NCI-H187 treated with DMSO at 0.1 percent for 48 hours (cell line): ENCODE data around the gene ACTRT2.

ENCODE experiments used
- DNase-seq: peaks from one replicate; lab custom pipeline; 2025; lab: John Stamatoyannopoulos, UW

Gene ACTRT2

DNA sequence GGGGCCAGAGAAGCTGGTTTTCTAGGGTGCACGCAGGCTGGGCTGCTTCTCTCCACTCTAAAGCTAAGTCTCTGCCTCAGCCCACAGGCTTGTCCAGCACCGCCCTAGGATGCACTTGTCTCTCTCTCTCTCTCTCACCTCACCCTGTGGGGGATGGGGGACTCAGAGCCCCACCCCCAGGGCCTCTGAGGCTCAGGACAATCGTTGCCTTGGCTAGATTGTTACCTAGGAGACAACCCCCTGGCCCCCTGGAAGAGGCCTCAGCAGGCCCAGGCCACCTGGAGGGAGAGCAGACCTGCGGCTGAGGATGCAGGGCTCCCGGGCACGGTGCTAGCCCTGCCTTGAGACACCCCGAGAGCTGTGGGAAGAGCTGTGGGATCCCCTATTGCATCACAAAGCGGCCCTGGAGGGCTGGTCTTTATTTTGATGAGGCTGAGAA, at the start of gene ACTRT2:
Gene ACTRT2, plus strand, starts transcription at position 235 of the 439 bp plus-strand sequence. CDS start 220 bp downstream, outside the sequence.
- no peak for DNase-seq

- no peak for DNase-seq
Observed at GRCh38 chr1:2971609-2972008, 49.7 kb upstream of the ACTRT2 start.

GRCh38 chr1:2972011-2972878, 49.0 kb upstream of the ACTRT2 start:
- DNase-seq = no peak

DNA sequence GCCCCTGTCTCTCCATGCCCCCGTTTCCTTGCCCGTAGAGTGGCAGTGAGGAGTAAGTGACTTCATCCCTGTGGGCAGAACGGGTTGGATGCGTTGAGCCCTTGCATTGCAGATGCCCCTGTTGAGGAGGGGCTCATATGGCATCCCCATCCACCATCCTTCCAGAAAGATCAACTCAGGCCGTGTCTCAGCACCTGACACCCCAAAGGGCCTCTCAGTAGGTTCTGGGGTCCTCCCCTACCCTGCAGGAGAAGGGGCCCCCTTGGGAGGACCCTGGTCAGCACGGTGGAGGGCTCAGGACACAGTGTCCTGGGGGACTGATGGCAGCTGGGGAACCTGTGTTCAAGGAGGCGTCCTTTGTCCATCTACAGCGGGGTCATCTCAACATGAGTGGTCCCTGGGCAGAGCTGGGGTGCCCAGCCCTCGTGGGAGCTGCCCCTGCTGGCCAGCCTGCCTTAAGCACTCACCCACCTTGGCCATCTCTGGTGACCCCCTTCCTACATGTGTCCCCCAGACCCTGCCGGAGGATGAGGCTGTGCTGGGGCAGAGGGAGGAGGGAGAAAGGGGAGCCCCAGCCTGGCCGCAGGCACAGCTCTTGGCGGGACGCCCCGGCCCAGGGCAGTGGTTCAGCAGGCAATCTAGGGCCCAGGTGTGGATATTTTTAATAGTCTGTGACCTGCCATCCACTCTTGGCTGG, 48.2 kb upstream of the ACTRT2 start:
- DNase-seq = no peak

GRCh38 chr1:2973601-2974593, 47.4 kb upstream of the ACTRT2 start:
- no peak for DNase-seq

DNA sequence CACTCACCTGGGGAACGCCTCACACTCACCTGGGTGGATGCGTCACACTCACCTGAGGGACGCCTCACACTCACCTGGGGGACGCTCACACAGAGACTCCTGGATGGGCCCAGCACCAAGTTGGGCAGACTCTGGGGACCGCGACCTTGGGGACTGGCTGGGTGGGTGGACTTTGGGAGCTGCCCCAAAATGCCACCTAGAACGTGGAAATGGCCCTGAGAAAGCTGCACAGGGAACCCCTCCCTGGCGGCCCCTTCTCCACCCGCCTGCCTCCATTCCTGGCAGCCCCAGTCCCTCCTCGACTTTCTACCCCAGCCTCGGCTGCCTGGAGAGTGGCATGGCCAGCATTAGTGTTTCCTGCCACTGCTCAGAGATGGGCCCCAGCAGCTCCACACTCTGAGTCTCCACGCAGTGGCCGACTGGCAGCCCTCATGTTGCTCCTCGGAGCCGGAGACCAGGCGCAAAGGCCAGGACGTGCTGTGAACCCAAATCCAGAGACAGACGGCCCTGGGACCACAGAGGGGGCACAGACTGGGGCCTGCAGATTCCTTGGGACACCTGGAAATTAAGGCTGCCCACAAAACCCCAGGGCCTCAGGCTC, 46.5 kb upstream of the ACTRT2 start:
- DNase-seq = no peak

- no peak for DNase-seq
Observed at GRCh38 chr1:2975466-2976179, 45.6 kb upstream of the ACTRT2 start.

- DNase-seq = no peak
Observed at GRCh38 chr1:2976180-2976562, 45.1 kb upstream of the ACTRT2 start.

DNA sequence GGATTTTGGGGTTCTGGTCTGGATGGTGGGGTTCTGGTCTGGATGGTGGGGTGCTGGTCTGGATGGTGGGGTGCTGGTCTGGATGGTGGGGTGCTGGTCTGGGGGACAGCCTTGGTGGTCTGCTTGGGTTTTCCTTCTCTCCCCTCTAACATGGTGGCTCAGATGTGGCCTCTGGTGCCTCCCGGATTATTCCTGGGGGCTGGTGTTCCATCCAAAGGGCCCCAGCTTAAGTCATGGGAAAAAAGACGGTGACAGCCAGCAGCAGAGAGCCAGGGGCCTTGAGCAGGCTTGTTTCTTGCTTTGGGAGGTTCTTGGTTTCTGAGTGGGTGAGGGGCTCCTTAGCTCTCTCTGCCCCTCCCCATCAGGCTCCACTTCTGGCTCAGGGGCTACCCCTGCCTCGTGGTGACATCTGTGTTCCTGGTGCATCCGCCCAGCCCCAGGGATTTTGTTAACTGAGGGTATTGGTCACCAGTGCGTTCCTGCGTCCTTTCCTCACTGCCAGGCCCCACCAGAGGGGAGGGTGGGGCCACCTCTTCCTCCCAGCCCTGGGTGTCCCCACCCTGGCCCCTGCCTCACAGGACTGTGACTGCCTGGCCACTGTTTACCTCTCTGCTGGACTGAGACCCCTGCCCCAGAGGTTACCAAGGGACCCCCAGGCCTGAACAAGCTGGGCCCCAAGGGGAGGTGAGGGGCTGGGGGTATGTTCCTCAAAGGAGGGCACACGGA, 43.2 kb upstream of the ACTRT2 start:
- DNase-seq = no peak

GRCh38 chr1:2978691-2979190, 42.5 kb upstream of the ACTRT2 start:
- no peak for DNase-seq

GRCh38 chr1:2979191-2980072, 41.8 kb upstream of the ACTRT2 start:
- DNase-seq = no peak

DNA sequence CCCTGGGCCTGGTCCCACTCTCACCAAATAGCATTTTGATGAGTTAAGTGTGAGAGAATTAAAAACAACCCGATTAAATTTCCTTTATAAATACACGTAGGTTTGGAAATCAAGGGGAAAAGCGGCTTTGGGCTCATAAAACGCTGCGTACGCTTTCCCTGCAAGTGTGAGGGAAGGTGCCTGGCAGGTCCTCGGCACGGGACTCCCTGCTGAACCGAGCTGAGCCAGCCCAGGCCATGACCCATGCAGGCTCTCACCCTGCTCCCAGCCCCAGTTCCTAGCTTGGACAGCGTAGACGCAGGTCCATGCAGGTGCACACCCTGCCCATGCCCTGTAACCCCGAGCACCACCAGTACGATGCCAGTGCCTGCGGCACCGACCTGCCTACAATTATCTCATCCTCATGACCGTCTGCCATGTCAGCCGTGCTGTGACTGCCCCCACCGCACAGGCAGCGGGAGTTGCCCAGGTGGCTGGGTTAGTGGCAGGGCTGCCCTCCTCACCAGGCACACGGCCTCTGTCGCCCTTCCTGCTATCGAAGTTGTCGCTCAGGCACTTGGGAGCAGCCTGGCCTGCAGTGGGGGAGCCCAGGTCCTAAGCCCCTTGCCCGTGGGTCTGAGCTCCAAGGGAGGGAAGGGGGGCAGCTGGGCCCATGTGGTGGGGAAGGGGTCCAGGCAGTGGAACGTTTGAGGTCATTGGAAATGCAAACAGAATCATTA, 41.0 kb upstream of the ACTRT2 start:
- DNase-seq = no peak

DNA sequence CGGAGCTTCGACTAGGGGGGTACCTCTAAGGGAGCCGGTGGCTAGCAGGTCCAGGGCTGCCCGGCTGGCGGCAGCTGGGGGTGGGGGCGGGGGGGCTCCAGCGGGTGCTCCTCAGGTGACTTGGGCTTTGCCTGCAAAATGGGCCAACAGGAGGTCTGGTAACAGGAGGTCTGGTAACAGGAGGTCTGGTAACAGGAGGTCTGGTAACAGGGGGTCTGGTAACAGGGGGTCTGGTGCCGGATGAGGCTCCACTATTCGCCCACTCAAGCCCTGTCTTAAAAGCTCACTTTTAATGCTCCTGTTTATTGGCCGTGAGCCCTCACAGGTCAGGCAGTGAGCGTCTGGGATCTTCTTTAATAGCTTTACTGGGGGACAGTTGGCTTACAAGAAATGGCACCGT, 40.4 kb upstream of the ACTRT2 start:
- no peak for DNase-seq

GRCh38 chr1:2981388-2981787, 39.9 kb upstream of the ACTRT2 start:
- no peak for DNase-seq

DNA sequence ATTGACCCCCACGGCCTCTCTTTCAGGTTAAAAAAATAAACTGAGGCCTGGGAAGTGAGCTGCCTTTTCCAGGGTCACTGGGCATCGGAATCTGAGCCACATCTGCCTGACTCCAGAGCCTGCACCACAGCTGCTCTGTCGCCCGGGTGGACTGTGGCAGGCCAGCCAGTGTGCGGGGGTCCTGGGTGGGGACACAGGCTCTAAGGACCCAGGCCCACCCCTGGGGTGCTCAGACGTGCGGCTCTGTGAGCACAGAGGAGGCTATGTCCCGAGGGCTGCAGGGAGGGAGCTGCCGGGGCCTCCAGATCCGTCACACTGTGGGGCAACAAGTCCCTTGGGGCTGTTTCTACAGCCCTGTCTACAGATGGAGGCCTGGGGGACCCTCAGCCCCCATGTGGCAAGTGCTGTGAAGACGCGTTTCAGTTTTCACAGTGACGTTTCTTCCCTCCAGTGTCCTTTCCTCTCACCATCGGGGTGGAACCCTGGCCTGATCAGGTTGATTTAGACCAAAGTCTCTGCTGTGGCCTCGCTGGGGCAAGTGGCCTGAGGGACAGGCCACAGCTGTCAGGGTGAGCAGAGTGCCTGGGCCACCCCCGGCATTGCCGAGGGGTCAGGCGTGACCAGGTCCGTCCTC, 39.2 kb upstream of the ACTRT2 start:
- no peak for DNase-seq

DNA sequence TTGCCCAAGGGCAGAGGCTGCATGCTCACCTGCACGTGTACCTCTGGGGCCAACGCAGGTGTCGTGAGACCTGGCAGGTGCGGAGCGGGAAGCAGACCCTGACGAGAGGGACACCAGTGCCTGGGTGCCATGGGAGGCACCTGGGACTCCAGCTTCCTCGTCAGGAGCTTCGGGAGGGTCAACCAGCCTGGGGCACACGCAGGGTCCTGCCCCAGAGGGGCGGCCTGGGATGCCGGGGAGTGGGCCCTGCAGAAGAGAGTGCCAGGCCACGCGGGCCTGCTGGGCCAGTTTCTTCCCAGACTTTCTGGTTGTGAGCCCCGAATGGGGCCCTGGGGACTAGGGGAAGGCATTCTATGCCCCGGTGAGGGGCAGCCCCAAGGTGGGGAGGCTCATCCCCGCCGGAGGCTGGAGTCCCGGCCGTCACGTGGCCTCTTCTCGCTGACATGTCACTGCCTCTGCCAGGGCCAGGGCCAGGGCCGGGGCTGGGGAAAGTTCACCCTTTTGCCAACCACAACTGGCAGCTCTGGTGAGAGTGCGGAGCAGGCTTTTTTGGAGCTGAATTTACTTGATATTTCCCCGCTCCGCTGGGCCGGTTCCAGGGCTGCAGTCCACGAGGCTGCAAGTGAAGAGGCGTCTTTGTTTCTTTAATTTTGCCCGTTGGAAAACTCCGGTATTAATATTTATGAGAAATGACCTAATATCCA, 38.5 kb upstream of the ACTRT2 start:
- no peak for DNase-seq

- DNase-seq = no peak
Observed at GRCh38 chr1:2983319-2983705, 38.0 kb upstream of the ACTRT2 start.
